ENCODE results near the gene MMP8. TPM values are rescaled to one million over a fixed set of nuclear protein-coding genes. Genes with fewer than 3 reads are reported as not detected.

MMP8 gene
- total RNA-seq, 1 donor from 2014 or later = not detected

DNA sequence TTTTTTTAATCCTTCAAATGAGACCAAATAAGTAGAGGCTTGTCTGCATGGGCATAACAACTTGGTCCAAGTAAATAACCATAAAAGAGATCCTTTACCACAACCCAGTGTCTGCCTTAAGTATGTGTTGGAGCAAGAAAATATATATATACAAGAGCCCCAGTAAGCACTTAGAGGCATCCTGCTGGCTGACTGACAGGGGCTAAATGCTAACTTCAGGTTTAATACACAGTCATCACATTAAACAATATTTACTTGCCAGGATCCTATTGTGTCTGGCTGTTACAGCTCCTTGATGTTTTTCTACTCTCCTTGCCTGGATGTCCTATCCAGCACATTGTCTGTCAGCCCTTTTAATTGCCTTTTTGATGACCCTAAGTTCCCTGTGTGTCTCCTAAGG lies 62.1 kb downstream of the MMP8 start:
- intact Hi-C loops (cut with micrococcal nuclease) = no loop called here

Other genes with a start within 250 kb of the MMP8 start
- gene MMP7, start 194.2 kb downstream of the MMP8 start, total RNA-seq = not detected in 2 replicates
- gene MMP20, start 99.6 kb downstream of the MMP8 start, total RNA-seq = not detected in 2 replicates
- not detected in 2 replicates for gene MMP27, start 19.2 kb downstream of the MMP8 start, total RNA-seq
- not detected in 2 replicates for gene MMP10, start 55.7 kb upstream of the MMP8 start, total RNA-seq
- not detected in 2 replicates for gene MMP1, start 73.2 kb upstream of the MMP8 start, total RNA-seq
- gene MMP3, start 118.7 kb upstream of the MMP8 start, total RNA-seq = not detected in 2 replicates
- gene MMP12, start 150.0 kb upstream of the MMP8 start, total RNA-seq = not detected in 2 replicates
- not detected in 2 replicates for gene MMP13, start 230.8 kb upstream of the MMP8 start, total RNA-seq

Measured in T-helper 2 cell treated with Interferon-gamma antibody and Interleukin-4, amounts not matched to agents 100 ng/mL and 5 ng/mL, for 36 hours (primary cell).